GM12874 (cell line): ENCODE measurements around the gene SERPINB1.

Experiments
- CTCF ChIP-seq: IDR thresholded peaks from 2 replicates; pipeline ENCODE4 v1.5.1; 2011; ENCODE audit warnings: low read depth, mild to moderate bottlenecking, control low read depth, low read length, moderate library complexity; ENCODE audit not compliant: insufficient read depth

The SERPINB1 gene

DNA sequence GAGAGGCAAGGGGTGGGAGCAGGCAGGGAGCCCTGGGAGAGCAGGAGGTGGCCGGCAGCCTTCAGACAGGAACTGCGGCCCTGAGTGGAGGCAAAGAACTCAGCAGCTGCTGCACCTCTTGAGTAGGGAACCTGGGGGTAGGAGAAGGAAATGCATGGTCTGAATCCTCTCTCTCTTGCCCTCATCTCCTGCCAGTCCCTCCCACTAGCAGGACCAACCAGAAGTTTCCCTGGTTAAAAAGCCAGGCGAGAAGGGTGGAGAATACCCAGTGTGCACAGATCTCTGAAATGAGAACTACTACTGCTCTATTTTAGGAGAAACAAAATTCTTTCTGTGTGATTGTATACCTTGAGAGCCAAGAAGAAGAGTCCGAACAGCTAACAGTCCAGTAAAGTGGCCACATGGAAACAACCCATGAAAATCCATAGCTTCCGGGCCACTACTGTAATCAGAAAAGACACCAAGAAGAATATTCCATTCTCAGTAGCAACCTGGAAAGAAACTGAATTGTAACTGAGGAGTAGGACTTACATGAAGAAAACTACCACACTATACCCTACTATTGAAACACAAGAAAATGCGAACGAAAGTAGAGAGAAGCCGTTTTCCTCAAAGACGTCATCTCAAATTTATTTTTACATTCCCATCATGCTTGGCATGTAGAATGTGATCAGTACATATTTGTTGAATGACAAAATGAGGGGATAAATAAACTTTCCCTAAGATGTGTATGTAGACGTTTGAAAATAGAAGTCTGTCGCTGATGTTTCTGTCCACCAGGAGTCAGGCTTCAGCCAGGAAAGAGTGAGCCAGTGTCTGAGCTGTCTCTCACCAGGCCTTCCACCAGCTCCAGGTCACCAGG lies 50.8 kb downstream of the SERPINB1 start:
- TF ChIP-seq CTCF, result peak; percentile 72

DNA sequence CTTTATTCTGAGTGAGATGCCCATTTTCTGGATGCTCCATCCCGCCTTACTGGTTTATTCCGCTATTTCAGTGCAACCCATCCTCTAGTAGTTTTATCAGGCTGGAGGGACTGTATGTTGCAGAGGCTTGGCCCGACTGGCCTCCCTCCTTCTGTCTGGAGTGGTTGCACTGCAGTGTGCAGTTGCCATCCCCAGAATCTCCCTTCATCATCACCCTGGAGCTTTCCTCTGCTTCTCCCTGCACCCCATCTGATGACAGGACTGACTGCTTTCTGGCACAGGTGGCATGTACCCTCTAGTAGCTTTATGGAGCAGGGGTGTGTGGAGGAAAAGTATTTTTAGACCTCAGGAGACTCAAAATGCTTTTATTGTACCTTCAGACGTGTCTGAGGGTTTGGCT lies 55.4 kb downstream of the SERPINB1 start:
- no peak for TF ChIP-seq CTCF

DNA sequence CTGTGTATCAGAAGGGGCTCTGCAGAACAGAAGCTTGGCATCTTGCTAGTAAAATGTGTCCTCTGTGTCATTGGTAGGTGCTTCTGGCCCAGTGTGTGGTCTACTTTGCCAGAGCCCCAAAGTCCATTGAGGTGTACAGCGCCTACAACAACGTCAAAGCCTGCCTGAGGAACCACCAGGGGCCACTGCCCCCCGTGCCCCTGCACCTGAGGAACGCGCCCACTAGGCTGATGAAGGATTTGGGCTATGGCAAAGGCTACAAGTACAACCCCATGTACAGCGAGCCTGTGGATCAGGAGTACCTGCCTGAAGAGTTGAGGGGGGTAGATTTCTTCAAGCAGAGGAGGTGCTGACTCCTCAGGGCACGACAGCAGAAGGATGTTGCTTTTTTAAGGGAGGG lies 56.7 kb downstream of the SERPINB1 start:
- TF ChIP-seq CTCF, result no peak

DNA sequence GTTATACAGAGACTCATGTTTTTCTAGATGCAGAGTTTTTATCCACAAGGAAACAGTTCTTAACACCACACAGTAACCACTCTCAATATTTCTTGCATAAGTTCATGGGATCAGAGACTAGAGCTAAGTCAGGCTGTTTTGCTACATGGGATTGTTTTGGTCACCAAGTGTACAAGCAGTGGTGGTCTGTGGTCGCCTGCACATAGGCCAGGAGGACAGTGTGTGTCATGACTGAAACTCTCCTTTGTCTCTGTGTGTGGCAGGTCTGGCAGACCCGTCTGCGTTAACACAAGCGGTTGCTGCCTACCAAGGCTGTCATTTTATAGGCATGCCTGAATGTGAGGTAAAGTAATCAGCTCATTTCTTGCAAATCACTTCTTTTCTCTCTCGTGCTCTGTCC lies 57.6 kb downstream of the SERPINB1 start:
- no peak for TF ChIP-seq CTCF

- no peak for TF ChIP-seq CTCF
These were observed 58.3 kb downstream of the SERPINB1 start for GRCh38 chr6:2783188-2783963.

- TF ChIP-seq CTCF, result no peak
These were observed 58.9 kb downstream of the SERPINB1 start for GRCh38 chr6:2782825-2783187.

DNA sequence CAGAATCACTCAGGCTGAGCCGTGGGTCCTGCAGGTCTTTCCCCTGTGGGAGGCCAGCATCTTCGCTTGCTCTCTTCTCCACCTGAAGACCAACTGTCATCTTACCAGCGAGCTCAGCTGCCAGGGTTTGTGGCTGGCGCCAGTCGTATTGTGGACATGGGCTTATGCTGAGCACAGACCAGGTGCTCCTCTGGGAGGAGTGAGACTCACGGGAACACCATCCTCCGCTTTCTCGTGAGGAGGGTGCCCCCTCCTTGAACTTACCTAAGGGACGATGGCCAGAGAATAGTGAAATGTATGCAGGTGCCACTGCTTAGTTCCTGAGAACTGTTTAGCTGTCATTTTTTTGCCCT lies 59.3 kb downstream of the SERPINB1 start:
- no peak for TF ChIP-seq CTCF
